KMS-11 (cell line): Measurements from ENCODE around the gene FAM227A.

Experiments
- H2AFZ ChIP-seq: fragments of 200-600 bp; sonication (generic); 2 replicates; pipeline ENCODE4 v1.6.1; 2016; ENCODE audit warnings: antibody characterized with exemption, mixed run types, low read depth
- H3K27ac ChIP-seq: fragments of 200-600 bp; sonication (generic); 2 replicates; pipeline ENCODE4 v1.6.1; 2016; ENCODE audit warnings: mild to moderate bottlenecking, mixed run types
- H3K27me3 ChIP-seq: fragments of 200-600 bp; sonication (generic); 2 replicates; pipeline ENCODE4 v1.6.1; 2017; ENCODE audit warnings: mild to moderate bottlenecking, low read depth, mixed run types, moderate library complexity; ENCODE audit not compliant: insufficient read depth
- H3K36me3 ChIP-seq: fragments of 200-600 bp; sonication (generic); 2 replicates; pipeline ENCODE4 v1.6.1; 2017; ENCODE audit warnings: mild to moderate bottlenecking, mixed run types; ENCODE audit not compliant: insufficient read depth
- H3K4me1 ChIP-seq: fragments of 200-600 bp; sonication (generic); 2 replicates; pipeline ENCODE4 v1.6.1; 2016; ENCODE audit warnings: mild to moderate bottlenecking, low read depth, mixed run types; ENCODE audit not compliant: poor library complexity, severe bottlenecking
- H3K4me2 ChIP-seq: fragments of 200-600 bp; sonication (generic); 2 replicates; pipeline ENCODE4 v1.7.0; 2016; ENCODE audit warnings: mild to moderate bottlenecking, mixed run types
- H3K4me3 ChIP-seq: fragments of 200-600 bp; sonication (generic); IDR thresholded peaks from 2 replicates; pipeline ENCODE4 v1.6.1; 2017; ENCODE audit warnings: low read depth, low read length, mixed read lengths; ENCODE audit not compliant: insufficient read depth
- H3K79me2 ChIP-seq: fragments of 200-600 bp; sonication (generic); 2 replicates; pipeline ENCODE4 v1.6.1; 2016; ENCODE audit warnings: low read depth, mixed run types; ENCODE audit not compliant: insufficient read depth
- H3K9ac ChIP-seq: fragments of 200-600 bp; sonication (generic); 2 replicates; pipeline ENCODE4 v1.6.1; 2016; ENCODE audit warnings: mild to moderate bottlenecking, mixed run types
- H4K20me1 ChIP-seq: fragments of 200-600 bp; sonication (generic); 2 replicates; pipeline ENCODE4 v1.6.1; 2016; ENCODE audit warnings: mild to moderate bottlenecking, mixed run types; ENCODE audit not compliant: insufficient read depth
- CTCF ChIP-seq: fragments of 200-600 bp; sonication (generic); conservative IDR thresholded peaks from 2 replicates; pipeline ENCODE4 v1.6.1; 2017; ENCODE audit warnings: low read depth, mild to moderate bottlenecking, antibody characterized with exemption, low read length, moderate library complexity, mixed read lengths

Gene FAM227A

GRCh38 chr22:38681582-38682335 is 25.6 kb upstream of the FAM227A start, which contains the start of gene TOMM22:
TOMM22 (plus strand) TSS chr22:38681957; CDS start chr22:38681979, 22 bp downstream.
- peak; percentile 36; the same call in 1 of the 2 replicates for TF ChIP-seq CTCF
- Histone ChIP-seq H3K4me2 (peak within 1 kb of the TSS; percentile 79), H3K27me3 (no peaks in the 10 kb centered on the region), H3K36me3 (peaks cover 4% of the 10 kb centered on the region; the same call in 1 of the 2 replicates), H3K27ac (peak within 1 kb of the TSS; percentile 67), H3K4me1 (peaks cover 4% of the 10 kb centered on the region), H2AFZ (peak within 1 kb of the TSS; percentile 91), H3K9ac (peak within 1 kb of the TSS; percentile 89), H3K4me3 (peak within 1 kb of the TSS; percentile 48), H3K79me2 (peaks cover 9% of the 10 kb centered on the region), H4K20me1 (no peaks in the 10 kb centered on the region)

- H3K27me3 ChIP-seq = no peaks in the 10 kb centered on the region
- no peak overlapping the region for H3K4me2 ChIP-seq
- no peak overlapping the region for H2AFZ ChIP-seq
- no peaks in the 10 kb centered on the region for H4K20me1 ChIP-seq
- no peak overlapping the region for H3K9ac ChIP-seq
- TF ChIP-seq CTCF = no peak
- H3K79me2 ChIP-seq = no peaks in the 10 kb centered on the region
- H3K27ac ChIP-seq = no peak overlapping the region
- no peaks in the 10 kb centered on the region for H3K4me1 ChIP-seq
- no peak overlapping the region for H3K4me3 ChIP-seq
- H3K36me3 ChIP-seq = no peaks in the 10 kb centered on the region
Measured at GRCh38 chr22:38675833-38676232, 19.6 kb upstream of the FAM227A start.

GRCh38 chr22:38674888-38675287 is 18.7 kb upstream of the FAM227A start:
- Histone ChIP-seq H3K4me2 (no peak overlapping the region), H3K27me3 (no peaks in the 10 kb centered on the region), H2AFZ (no peak overlapping the region), H3K36me3 (no peaks in the 10 kb centered on the region), H3K4me1 (no peaks in the 10 kb centered on the region), H3K9ac (no peak overlapping the region), H4K20me1 (no peaks in the 10 kb centered on the region), H3K79me2 (no peaks in the 10 kb centered on the region), H3K27ac (no peak overlapping the region), H3K4me3 (no peak overlapping the region)
- no peak for TF ChIP-seq CTCF

GRCh38 chr22:38657045-38657909 is 1.1 kb upstream of the FAM227A start:
- Histone ChIP-seq H3K4me1 (peaks cover 17% of the 10 kb centered on the region), H3K9ac (peak overlapping the region; percentile 90), H3K4me3 (peak overlapping the region; percentile 42), H4K20me1 (no peaks in the 10 kb centered on the region), H3K79me2 (no peaks in the 10 kb centered on the region; the same call in 1 of the 2 replicates), H3K27me3 (no peaks in the 10 kb centered on the region), H2AFZ (peak overlapping the region; percentile 86), H3K27ac (peak overlapping the region; percentile 83), H3K36me3 (no peaks in the 10 kb centered on the region), H3K4me2 (peak overlapping the region; percentile 70)
- no peak for TF ChIP-seq CTCF
